ENCODE measurements around the gene FBXL4. TPM values are rescaled to one million over a fixed set of nuclear protein-coding genes. Genes with fewer than 3 reads are reported as not detected.

FBXL4 gene
- total and polyA plus RNA-seq, 12 donors, result 4.1 to 34.5 (median 23.7) TPM

Other genes starting within 250 kb of the FBXL4 start
- gene POU3F2, start 113.4 kb downstream of the FBXL4 start, total RNA-seq, result under 1 TPM in 3 of 9 donors, not detected in 6; 0.06 to 0.11 (median 0.07) TPM
- under 1 TPM in 2 of 3 donors, not detected in 1; 0.03 to 0.04 TPM for gene POU3F2, start 113.4 kb downstream of the FBXL4 start, polyA plus RNA-seq